ENCODE data around the gene NOL8.

Gene NOL8

GRCh38 chr9:92325269-92325990 lies at the start of gene NOL8, which contains the start of gene CENPP:
NOL8 (minus strand) TSS chr9:92325350; CDS start chr9:92324161, 1,189 bp downstream.
CENPP (plus strand) TSS chr9:92325953.
- peak; percentile 87 for DNase-seq (ENCODE audit: low spot score)

- no peak for DNase-seq (ENCODE audit: low spot score)
Measured at GRCh38 chr9:92373167-92373566, 48.0 kb upstream of the NOL8 start.

- no peak for DNase-seq (ENCODE audit: low spot score)
Measured at GRCh38 chr9:92369075-92369474, 43.9 kb upstream of the NOL8 start.

GRCh38 chr9:92360083-92360482 lies 34.9 kb upstream of the NOL8 start:
- no peak for DNase-seq (ENCODE audit: low spot score)

- DNase-seq (ENCODE audit: low spot score): no peak
Measured at GRCh38 chr9:92359394-92359995, 34.3 kb upstream of the NOL8 start.

GRCh38 chr9:92353051-92353450 lies 27.9 kb upstream of the NOL8 start:
- DNase-seq (ENCODE audit: low spot score): no peak

- no peak for DNase-seq (ENCODE audit: low spot score)
Measured at GRCh38 chr9:92350740-92351133, 25.6 kb upstream of the NOL8 start.

GRCh38 chr9:92349771-92350739 lies 24.9 kb upstream of the NOL8 start:
- DNase-seq (ENCODE audit: low spot score): no peak

GRCh38 chr9:92345582-92345981 lies 20.4 kb upstream of the NOL8 start:
- DNase-seq (ENCODE audit: low spot score): no peak

GRCh38 chr9:92342825-92343488 lies 17.8 kb upstream of the NOL8 start:
- DNase-seq (ENCODE audit: low spot score): no peak

- DNase-seq (ENCODE audit: low spot score): no peak
Measured at GRCh38 chr9:92341578-92341977, 16.4 kb upstream of the NOL8 start.

GRCh38 chr9:92333282-92333634 lies 8.1 kb upstream of the NOL8 start:
- DNase-seq (ENCODE audit: low spot score): no peak

GRCh38 chr9:92332577-92333281 lies 7.6 kb upstream of the NOL8 start:
- no peak for DNase-seq (ENCODE audit: low spot score)

GRCh38 chr9:92328225-92328624 lies 3.1 kb upstream of the NOL8 start:
- DNase-seq (ENCODE audit: low spot score): no peak

GRCh38 chr9:92327283-92327850 lies 2.2 kb upstream of the NOL8 start:
- DNase-seq (ENCODE audit: low spot score): no peak

GRCh38 chr9:92325991-92326500 lies 896 bp upstream of the NOL8 start:
- no peak for DNase-seq (ENCODE audit: low spot score)

- DNase-seq (ENCODE audit: low spot score): no peak
Measured at GRCh38 chr9:92324889-92325268, 271 bp downstream of the NOL8 start.

GRCh38 chr9:92324431-92324830 lies 719 bp downstream of the NOL8 start:
- no peak for DNase-seq (ENCODE audit: low spot score)

- no peak for DNase-seq (ENCODE audit: low spot score)
Measured at GRCh38 chr9:92315456-92315855, 9.7 kb downstream of the NOL8 start.

- DNase-seq (ENCODE audit: low spot score): no peak
Measured at GRCh38 chr9:92313624-92314012, 11.5 kb downstream of the NOL8 start.
